Measurements from ENCODE around the gene ZMIZ1. TPM values are rescaled to one million over a fixed set of nuclear protein-coding genes. Genes with fewer than 3 reads are reported as not detected.
A peak's percentile ranks its signal among the peaks of the same experiment; 100 is the strongest.

The ZMIZ1 gene
- total and polyA plus RNA-seq, 2 donors from 2014 or later, result 14.2 to 97.6 TPM

GRCh38 chr10:79266084-79266483 lies 197.3 kb downstream of the ZMIZ1 start:
- peaks cover 0 to 42% (median 39%) of the 10 kb centered on the region in 3 donors for H3K4me1 ChIP-seq (ENCODE audit: control insufficient read depth in 2 of 3, insufficient read depth in 2 of 3, low read depth in 1 of 3, low read length in 3 of 3)
- FAIRE-seq, result no peak

GRCh38 chr10:79266543-79267312 lies 198.0 kb downstream of the ZMIZ1 start:
- no peak for TF ChIP-seq CTCF (IDR thresholded peaks at IDR 0.05; ENCODE audit: borderline replicate concordance, extremely low read depth, insufficient read depth)
- H3K9me3 ChIP-seq (ENCODE audit: control insufficient read depth in 2 of 3, insufficient read depth in 1 of 3, low read length in 3 of 3), result no peaks in the 10 kb centered on the region
- no peaks in the 10 kb centered on the region for H3K27me3 ChIP-seq (ENCODE audit: control insufficient read depth, insufficient read depth, low read length)
- no peak overlapping the region for H3K9ac ChIP-seq (ENCODE audit: low read length in 3 of 3)
- intact Hi-C loops (cut with DNase I), result no loop called here
- H3K27ac ChIP-seq (ENCODE audit: low read depth in 2 of 2, low read length in 2 of 2), result peak overlapping the region; percentile 87 to 89
- no peak overlapping the region for H3K4me3 ChIP-seq (ENCODE audit: low read length in 3 of 3)
- peaks cover 0 to 36% (median 34%) of the 10 kb centered on the region in 3 donors for H3K4me1 ChIP-seq (ENCODE audit: control insufficient read depth in 2 of 3, insufficient read depth in 2 of 3, low read depth in 1 of 3, low read length in 3 of 3)
- FAIRE-seq, result no peak
- DNase-seq, result peak in 2 of 5 donors; percentile 59 to 88
- peaks cover 0 to 9% (median 0%) of the 10 kb centered on the region in 3 donors for H3K36me3 ChIP-seq (ENCODE audit: control insufficient read depth in 2 of 3, insufficient read depth in 3 of 3, low read length in 3 of 3)

More at GRCh38 chr10:79266084-79266483, 197.3 kb downstream of the ZMIZ1 start:
- H3K27ac ChIP-seq (ENCODE audit: low read depth in 2 of 2, low read length in 2 of 2), result peak overlapping the region; percentile 63 to 89
- no peak overlapping the region for H3K4me3 ChIP-seq (ENCODE audit: low read length in 3 of 3)
- H3K36me3 ChIP-seq (ENCODE audit: control insufficient read depth in 2 of 3, insufficient read depth in 3 of 3, low read length in 3 of 3), result peaks cover 0 to 9% (median 0%) of the 10 kb centered on the region in 3 donors
- no peak for DNase-seq
- H3K9ac ChIP-seq (ENCODE audit: low read length in 3 of 3), result no peak overlapping the region
- no peaks in the 10 kb centered on the region for H3K9me3 ChIP-seq (ENCODE audit: control insufficient read depth in 2 of 3, insufficient read depth in 1 of 3, low read length in 3 of 3)
- H3K27me3 ChIP-seq (ENCODE audit: control insufficient read depth, insufficient read depth, low read length), result no peaks in the 10 kb centered on the region
- intact Hi-C loops (cut with DNase I), result no loop called here
- no peak for TF ChIP-seq CTCF (IDR thresholded peaks at IDR 0.05; ENCODE audit: borderline replicate concordance, extremely low read depth, insufficient read depth)

GRCh38 chr10:79267499-79267898 lies 198.7 kb downstream of the ZMIZ1 start:
- Histone ChIP-seq H3K27ac (ENCODE audit: low read depth in 2 of 2, low read length in 2 of 2) (peak overlapping the region in 1 of 2 donors; percentile 89), H3K4me1 (ENCODE audit: control insufficient read depth in 2 of 3, insufficient read depth in 2 of 3, low read depth in 1 of 3, low read length in 3 of 3) (peaks cover 0 to 33% (median 30%) of the 10 kb centered on the region in 3 donors), H3K9me3 (ENCODE audit: control insufficient read depth in 2 of 3, insufficient read depth in 1 of 3, low read length in 3 of 3) (no peaks in the 10 kb centered on the region), H3K36me3 (ENCODE audit: control insufficient read depth in 2 of 3, insufficient read depth in 3 of 3, low read length in 3 of 3) (peaks cover 0 to 9% (median 0%) of the 10 kb centered on the region in 3 donors), H3K4me3 (ENCODE audit: low read length in 3 of 3) (no peak overlapping the region), H3K27me3 (ENCODE audit: control insufficient read depth, insufficient read depth, low read length) (no peaks in the 10 kb centered on the region), H3K9ac (ENCODE audit: low read length in 3 of 3) (no peak overlapping the region)
- FAIRE-seq, result no peak
- TF ChIP-seq CTCF (IDR thresholded peaks at IDR 0.05; ENCODE audit: borderline replicate concordance, extremely low read depth, insufficient read depth), result no peak
- no peak for DNase-seq
- intact Hi-C loops (cut with DNase I), result no loop called here

All from kidney (tissue), 14 donors.